ENCODE results near the gene ESAM. TPM values are rescaled to one million over a fixed set of nuclear protein-coding genes. Genes with fewer than 3 reads are reported as not detected.

ESAM gene
- polyA plus RNA-seq, 3 donors, result 0.18 to 0.74 (median 0.49) TPM

GRCh38 chr11:124747406-124748099 lies 14.5 kb downstream of the ESAM start:
- Mint-ChIP-seq H3K27ac (peak overlapping the region in 2 of 7 donors; percentile 31 to 60), H3K4me1 (peaks cover 63% of the 10 kb centered on the region)
- no peak for DNase-seq

More at GRCh38 chr11:124747406-124748099, 14.5 kb downstream of the ESAM start:
- no peak overlapping the region for H3K27ac ChIP-seq (ENCODE audit: low read depth in 1 of 2, low read length in 2 of 2)
- H3K4me1 ChIP-seq (ENCODE audit: control insufficient read depth in 1 of 2, insufficient read depth in 2 of 2, low read length in 2 of 2), result peaks cover 60 to 75% of the 10 kb centered on the region in 2 donors
- H3K4me3 ChIP-seq (replicated peaks in 1 of 3; ENCODE audit: low read depth in 2 of 3, low read length in 3 of 3), result peak overlapping the region in 1 of 3 experiments; percentile 91
- WGBS (ENCODE audit: insufficient coverage), result 88% methylated on average over 9 of the region's 14 CpGs
- intact Hi-C loops (cut with micrococcal nuclease), result no loop called here
- H3K4me2 ChIP-seq (replicated peaks; ENCODE audit: extremely low read depth, low read length, poor library complexity, severe bottlenecking), result peak overlapping the region; percentile 95
- peaks cover 37% of the 10 kb centered on the region for H4K20me1 ChIP-seq (ENCODE audit: insufficient read depth, low read length)
- no peak overlapping the region for H3K9ac ChIP-seq (ENCODE audit: insufficient read depth, low read length, poor library complexity, severe bottlenecking)
- Mint-ChIP-seq H3K9me3 (peaks cover 0 to 3% (median 0%) of the 10 kb centered on the region in 7 donors), H3K27me3 (ENCODE audit: low read depth in 3 of 3) (peaks cover 10 to 15% (median 14%) of the 10 kb centered on the region in 3 donors), H3K36me3 (peaks cover 17 to 23% of the 10 kb centered on the region in 2 donors), H3K4me3 (peak overlapping the region; percentile 98 to 99)
- no peaks in the 10 kb centered on the region for H3K9me3 ChIP-seq (replicated peaks in 1 of 2; ENCODE audit: control insufficient read depth in 1 of 2, insufficient read depth in 1 of 2, low read length in 2 of 2)
- H3K36me3 ChIP-seq (replicated peaks in 1 of 2; ENCODE audit: control insufficient read depth in 1 of 2, insufficient read depth in 2 of 2, low read length in 2 of 2), result peaks cover 13 to 21% of the 10 kb centered on the region in 2 donors
- H3K79me2 ChIP-seq (ENCODE audit: insufficient read depth, low read length), result peaks cover 24% of the 10 kb centered on the region
- TF ChIP-seq CTCF (IDR thresholded peaks at IDR 0.05), result no peak
- H3K27me3 ChIP-seq (ENCODE audit: control insufficient read depth in 2 of 2, insufficient read depth in 2 of 2, low read length in 2 of 2), result no peaks in the 10 kb centered on the region
- peak overlapping the region; percentile 91 for H2AFZ ChIP-seq (ENCODE audit: insufficient read depth, low read depth, low read length, poor library complexity, severe bottlenecking)

All from CD14-positive monocyte (primary cell).